Activated T-cell treated with anti-CD3 and anti-CD28 coated beads, Interleukin-2, amount 50 U/mL, for 24 hours (primary cell): ENCODE measurements around the gene PCOLCE2.

Experiments used
- DNase-seq: peaks from one replicate; pipeline ENCODE4 v3.0.0-alpha.2; 2020
- H3K27ac Mint-ChIP-seq: 2 replicates; pipeline ENCODE4 v1.8.0; 2020; ENCODE audit warnings: mild to moderate bottlenecking, mixed read lengths
- H3K27me3 Mint-ChIP-seq: 2 replicates; pipeline ENCODE4 v1.8.0; 2020; ENCODE audit warnings: mixed read lengths
- H3K36me3 Mint-ChIP-seq: 2 replicates; pipeline ENCODE4 v1.8.0; 2020; ENCODE audit warnings: low read depth, mixed read lengths
- H3K4me1 Mint-ChIP-seq: 2 replicates; pipeline ENCODE4 v1.8.0; 2020; ENCODE audit warnings: low read depth, mixed read lengths
- H3K4me3 Mint-ChIP-seq: 2 replicates; pipeline ENCODE4 v1.8.0; 2020; ENCODE audit warnings: mild to moderate bottlenecking, moderate library complexity, mixed read lengths
- H3K9me3 Mint-ChIP-seq: 2 replicates; pipeline ENCODE4 v1.8.0; 2020; ENCODE audit warnings: mixed read lengths

Gene PCOLCE2

DNA sequence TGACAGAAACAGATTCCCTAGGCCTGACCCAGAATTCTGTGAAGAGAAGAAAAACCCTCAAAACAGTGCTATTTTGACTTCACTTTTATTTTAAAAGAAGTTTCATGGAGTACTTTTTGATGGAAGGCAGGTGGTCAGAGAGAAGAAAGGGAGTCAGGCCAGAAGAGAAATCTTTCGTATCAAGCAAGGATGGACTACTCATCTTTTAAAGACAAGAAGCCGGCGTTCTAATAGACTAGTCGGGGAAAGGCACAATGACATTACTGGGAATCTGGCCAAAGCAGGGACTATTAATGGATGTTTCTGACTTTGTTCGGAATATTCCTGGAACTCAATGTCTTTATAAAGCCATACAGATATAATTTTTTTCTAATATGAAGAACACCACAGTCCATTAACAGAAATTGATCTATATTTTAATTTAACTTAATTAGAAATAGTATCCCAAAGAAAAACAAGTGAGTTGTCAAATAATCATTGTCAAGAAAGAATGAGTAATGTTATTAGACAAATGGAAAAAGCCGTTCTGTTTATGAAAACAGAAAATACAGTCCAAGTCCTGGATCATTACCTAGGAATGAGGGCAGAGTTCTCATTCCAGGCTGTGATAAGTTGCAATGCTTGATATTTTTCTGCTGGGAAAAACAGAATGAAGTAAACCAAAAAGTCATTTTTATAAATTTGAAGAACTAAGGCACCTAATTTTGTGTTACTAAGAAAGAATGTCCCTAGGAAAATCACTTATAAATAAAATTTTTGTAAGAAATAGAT is 23.7 kb upstream of the PCOLCE2 start:
- DNase-seq = no peak
- no peaks in the 10 kb centered on the region for H3K36me3 Mint-ChIP-seq
- H3K4me3 Mint-ChIP-seq = no peak overlapping the region
- H3K27me3 Mint-ChIP-seq = peaks cover 21% of the 10 kb centered on the region
- no peak overlapping the region for H3K27ac Mint-ChIP-seq
- no peaks in the 10 kb centered on the region for H3K4me1 Mint-ChIP-seq
- no peaks in the 10 kb centered on the region for H3K9me3 Mint-ChIP-seq

DNA sequence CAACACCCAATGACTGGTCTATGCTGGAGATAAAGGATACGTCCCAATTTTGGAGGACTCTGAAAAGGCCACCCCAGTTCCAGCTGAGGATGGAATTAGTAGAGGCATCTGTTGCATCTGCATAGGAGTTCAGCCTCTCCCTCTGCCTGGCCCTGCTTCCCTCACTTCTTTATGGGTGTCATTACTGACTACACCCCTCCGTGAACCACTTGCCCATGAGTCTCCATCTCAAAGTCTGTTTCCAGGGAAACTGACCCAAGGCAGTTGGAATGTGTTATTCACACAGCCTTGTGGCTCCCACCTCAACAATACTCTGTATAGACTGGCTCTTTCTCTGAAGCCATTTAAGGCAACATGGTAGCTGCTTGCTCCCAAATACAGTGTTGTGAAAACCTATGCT is 21.4 kb upstream of the PCOLCE2 start:
- H3K4me1 Mint-ChIP-seq = peaks cover under 1% of the 10 kb centered on the region
- no peak overlapping the region for H3K27ac Mint-ChIP-seq
- no peaks in the 10 kb centered on the region for H3K9me3 Mint-ChIP-seq
- no peak for DNase-seq
- H3K27me3 Mint-ChIP-seq = peaks cover 30% of the 10 kb centered on the region
- H3K36me3 Mint-ChIP-seq = no peaks in the 10 kb centered on the region
- H3K4me3 Mint-ChIP-seq = no peak overlapping the region

DNA sequence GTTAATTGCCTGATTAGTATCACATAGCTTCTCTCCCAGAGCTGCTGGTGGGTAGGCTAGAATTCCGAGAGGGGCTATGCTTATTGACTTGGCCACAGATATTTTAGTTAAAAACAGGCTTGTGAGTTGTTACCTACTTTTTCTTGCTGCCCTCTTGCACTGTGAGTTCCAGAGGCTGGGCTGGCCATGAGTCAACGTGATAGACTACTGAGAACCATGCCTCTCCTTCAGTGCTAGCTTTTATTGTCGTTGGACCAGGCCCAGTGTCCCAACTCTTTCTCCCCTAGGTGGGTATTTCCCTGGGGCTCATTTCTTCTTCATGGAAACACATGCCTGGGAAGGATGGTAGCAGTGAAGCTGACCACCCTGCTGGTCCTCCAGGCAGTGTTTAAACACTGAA is 20.4 kb upstream of the PCOLCE2 start:
- no peaks in the 10 kb centered on the region for H3K36me3 Mint-ChIP-seq
- H3K4me3 Mint-ChIP-seq = no peak overlapping the region
- no peak overlapping the region for H3K27ac Mint-ChIP-seq
- peaks cover 5% of the 10 kb centered on the region for H3K4me1 Mint-ChIP-seq
- DNase-seq = no peak
- H3K9me3 Mint-ChIP-seq = no peaks in the 10 kb centered on the region
- peaks cover 40% of the 10 kb centered on the region for H3K27me3 Mint-ChIP-seq

DNA sequence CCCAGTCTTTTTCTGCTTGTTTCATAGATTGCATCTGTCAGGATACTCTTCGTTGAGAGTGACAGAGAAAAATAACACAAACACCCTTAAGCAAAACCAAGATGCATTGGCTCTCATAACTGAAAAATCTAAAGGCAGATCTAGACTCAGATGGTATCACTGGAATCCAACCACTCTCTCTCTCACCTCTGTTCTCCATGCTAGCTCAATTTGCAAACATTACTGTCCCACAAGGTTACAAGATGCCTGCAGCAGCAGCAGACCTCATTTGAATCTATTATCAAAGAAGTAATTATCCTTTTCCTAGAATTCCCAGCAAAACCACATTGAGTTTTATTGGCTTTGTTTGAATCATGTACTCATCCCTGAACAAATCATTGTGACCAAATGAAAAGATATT is 19.1 kb upstream of the PCOLCE2 start:
- H3K4me3 Mint-ChIP-seq = no peak overlapping the region
- DNase-seq = no peak
- no peaks in the 10 kb centered on the region for H3K36me3 Mint-ChIP-seq
- H3K27ac Mint-ChIP-seq = no peak overlapping the region
- no peaks in the 10 kb centered on the region for H3K9me3 Mint-ChIP-seq
- H3K4me1 Mint-ChIP-seq = peaks cover 5% of the 10 kb centered on the region
- H3K27me3 Mint-ChIP-seq = peaks cover 46% of the 10 kb centered on the region

DNA sequence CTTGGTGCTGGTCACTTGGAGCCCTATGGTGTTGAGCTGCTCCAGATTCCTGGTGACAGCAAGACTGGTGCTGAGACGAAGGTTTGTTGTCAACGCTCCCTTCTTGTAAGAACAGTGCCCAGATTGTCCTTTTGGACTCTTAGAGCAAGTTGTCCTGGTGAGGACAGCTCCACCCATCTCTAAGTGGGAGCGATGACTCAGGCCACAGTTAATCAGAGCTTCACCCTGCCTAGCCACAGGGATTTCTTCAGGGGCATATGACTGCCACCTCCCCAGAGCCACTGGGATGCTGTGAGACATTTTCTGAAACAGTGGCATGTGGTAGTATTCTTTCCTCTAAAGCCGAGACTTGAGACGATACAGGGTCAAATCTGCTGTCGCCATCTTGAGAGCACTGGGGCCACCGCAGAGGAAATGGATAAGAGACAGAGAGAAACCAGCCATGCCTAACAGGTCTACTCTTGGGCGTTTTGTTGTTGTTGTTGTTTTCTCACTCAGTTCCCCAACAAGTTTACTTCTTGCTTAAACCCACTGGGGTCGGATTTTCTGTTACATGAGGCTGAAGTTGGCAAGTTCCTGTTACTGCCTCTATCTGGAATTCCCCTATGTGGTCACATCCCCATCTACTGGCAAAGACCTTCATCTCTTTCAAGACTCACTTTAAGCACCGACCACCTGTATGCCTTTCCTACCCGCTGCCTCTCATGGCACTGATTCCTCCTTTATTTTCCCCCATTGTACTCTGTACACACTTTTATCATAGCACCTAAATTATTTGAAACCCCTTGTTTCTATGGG is 16.0 kb upstream of the PCOLCE2 start:
- peaks cover 5% of the 10 kb centered on the region for H3K4me1 Mint-ChIP-seq
- H3K9me3 Mint-ChIP-seq = no peaks in the 10 kb centered on the region
- H3K27ac Mint-ChIP-seq = no peak overlapping the region
- H3K4me3 Mint-ChIP-seq = no peak overlapping the region
- no peak for DNase-seq
- H3K27me3 Mint-ChIP-seq = peaks cover 49% of the 10 kb centered on the region
- no peaks in the 10 kb centered on the region for H3K36me3 Mint-ChIP-seq

DNA sequence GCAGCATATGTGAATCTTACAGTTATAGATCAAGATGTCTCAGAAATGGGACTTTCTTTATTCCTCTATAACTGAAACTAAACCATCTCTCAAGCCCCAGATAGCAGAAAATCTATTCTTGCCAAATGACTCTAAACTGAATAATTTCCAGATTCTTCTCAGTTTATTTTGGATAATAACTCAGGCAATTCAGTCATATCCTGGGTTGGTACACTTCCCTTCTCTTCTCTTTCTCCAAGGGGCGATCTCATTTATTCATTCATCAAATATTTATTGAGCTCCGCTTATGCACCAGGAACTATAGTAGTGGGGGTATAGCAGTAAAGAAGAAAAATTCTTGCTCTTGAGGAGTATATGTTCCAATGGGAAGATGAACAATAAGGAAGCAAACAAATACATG is 13.5 kb upstream of the PCOLCE2 start:
- Mint-ChIP-seq H3K9me3 (no peaks in the 10 kb centered on the region), H3K27me3 (peaks cover 51% of the 10 kb centered on the region), H3K4me1 (peaks cover 5% of the 10 kb centered on the region), H3K36me3 (no peaks in the 10 kb centered on the region), H3K4me3 (no peak overlapping the region), H3K27ac (no peak overlapping the region)
- no peak for DNase-seq

DNA sequence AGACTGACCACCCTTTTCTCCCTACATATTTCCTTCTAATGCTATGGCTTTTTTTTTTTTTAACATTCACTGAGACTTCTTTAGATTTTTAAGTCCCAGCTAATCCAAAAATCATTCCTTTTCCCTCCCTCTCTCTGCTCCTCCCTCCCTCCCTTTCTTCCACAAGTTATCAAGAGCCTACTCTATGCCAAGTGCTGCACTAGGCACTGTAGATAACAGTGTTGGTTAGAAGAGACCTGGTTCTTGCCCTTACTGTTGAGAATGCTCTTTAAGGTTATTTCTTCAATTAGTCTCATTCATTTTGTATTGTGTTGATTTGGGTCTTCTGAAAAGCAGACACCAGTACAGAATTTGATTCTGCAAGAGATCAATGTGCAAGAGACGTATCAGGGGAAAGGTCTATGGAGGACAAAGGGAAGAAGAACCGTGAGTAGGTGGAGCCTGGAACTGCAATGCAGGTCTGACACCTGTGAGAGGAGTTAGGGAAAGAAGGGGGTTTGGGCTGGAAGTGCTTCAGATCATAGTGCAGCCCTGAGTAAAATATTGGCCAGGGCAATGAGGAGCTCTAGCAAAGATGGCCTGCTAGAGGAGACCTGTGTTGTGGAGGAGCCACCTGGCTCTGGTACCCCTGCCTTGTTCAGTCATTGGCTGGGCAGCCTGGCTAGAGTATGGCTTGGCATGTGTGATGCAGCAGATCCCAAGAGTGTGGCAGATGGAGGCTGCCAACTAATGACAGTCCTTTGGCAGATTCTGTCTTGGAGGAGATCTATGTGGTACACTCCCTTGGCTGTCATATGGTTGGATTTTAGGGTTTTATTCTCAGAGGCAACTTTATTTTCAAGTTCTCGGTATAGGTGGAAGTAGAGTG is 9.7 kb upstream of the PCOLCE2 start:
- H3K4me1 Mint-ChIP-seq = no peaks in the 10 kb centered on the region
- no peak overlapping the region for H3K27ac Mint-ChIP-seq

DNA sequence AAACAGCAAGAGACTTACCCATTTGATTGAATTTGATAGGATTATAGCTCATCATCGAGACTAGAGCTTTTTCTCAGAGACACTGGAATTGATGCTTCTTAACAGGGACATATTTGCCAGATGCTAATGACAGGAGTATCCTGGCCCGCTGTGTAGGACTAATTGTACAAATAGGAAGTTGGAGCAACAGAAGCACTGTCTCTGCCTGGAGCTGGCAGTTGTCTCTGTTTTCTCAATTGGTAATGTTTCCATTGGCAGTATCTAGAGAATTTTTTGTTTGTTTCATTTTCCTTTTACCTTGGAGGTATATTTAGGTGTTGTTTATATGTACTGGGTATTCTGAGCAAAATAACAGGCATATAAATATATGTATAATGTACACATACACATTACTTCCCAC is 8.9 kb upstream of the PCOLCE2 start:
- Mint-ChIP-seq H3K36me3 (no peaks in the 10 kb centered on the region), H3K27ac (no peak overlapping the region), H3K4me1 (no peaks in the 10 kb centered on the region), H3K27me3 (peaks cover 27% of the 10 kb centered on the region), H3K4me3 (no peak overlapping the region), H3K9me3 (no peaks in the 10 kb centered on the region)
- no peak for DNase-seq

More for the DNA sequence above, 9.7 kb upstream of the PCOLCE2 start:
- peaks cover 29% of the 10 kb centered on the region for H3K27me3 Mint-ChIP-seq
- H3K9me3 Mint-ChIP-seq = no peaks in the 10 kb centered on the region
- DNase-seq = no peak
- no peak overlapping the region for H3K4me3 Mint-ChIP-seq
- no peaks in the 10 kb centered on the region for H3K36me3 Mint-ChIP-seq

DNA sequence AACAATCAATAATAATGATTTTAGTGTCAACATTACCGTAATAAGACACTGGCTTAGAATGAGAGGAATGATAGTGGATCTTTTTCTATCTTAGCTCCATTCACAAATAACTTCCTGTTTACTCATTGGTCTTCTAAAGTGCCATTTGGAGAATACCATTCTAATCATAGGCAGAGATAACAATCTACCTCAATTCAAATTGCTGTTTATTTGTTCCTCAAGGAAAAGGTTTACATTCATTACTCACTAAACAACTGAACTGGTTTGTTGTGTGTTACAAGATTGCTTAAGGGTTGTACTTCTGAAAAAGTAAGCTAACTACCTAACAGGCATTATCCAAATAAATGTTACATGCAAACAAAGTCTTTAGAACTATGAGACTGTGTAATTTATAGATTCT is 8.1 kb upstream of the PCOLCE2 start:
- Mint-ChIP-seq H3K9me3 (no peaks in the 10 kb centered on the region), H3K27ac (no peak overlapping the region), H3K4me1 (no peaks in the 10 kb centered on the region), H3K27me3 (peaks cover 28% of the 10 kb centered on the region), H3K36me3 (no peaks in the 10 kb centered on the region), H3K4me3 (no peak overlapping the region)
- DNase-seq = no peak

DNA sequence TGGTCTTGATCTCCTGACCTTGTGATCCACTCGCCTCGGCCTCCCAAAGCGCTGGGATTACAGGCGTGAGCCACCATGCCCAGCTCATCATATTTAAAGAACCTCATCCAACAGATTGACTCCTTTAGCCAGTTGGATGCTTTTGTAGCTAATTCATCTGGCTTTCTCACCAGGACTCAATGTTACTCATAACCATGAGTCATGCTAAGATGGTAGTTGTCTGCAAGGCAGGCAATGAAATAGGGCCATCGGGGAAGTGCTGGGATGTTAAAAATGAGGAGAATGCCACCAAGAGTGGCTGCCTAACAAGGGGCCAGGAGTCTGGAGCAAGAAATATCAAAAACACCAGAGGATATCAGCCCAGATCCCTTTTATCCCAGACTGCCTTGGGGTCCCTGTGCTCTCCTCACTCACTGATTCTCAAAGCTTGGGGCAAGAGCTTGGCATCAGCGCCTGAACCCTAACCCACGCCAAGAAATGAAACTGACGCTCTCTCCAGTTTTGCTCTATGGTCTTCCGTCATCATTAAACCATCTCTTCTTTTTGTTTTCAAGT is 7.4 kb upstream of the PCOLCE2 start:
- Mint-ChIP-seq H3K27ac (no peak overlapping the region), H3K4me3 (no peak overlapping the region), H3K9me3 (no peaks in the 10 kb centered on the region), H3K4me1 (no peaks in the 10 kb centered on the region), H3K27me3 (peaks cover 35% of the 10 kb centered on the region), H3K36me3 (no peaks in the 10 kb centered on the region)
- no peak for DNase-seq

DNA sequence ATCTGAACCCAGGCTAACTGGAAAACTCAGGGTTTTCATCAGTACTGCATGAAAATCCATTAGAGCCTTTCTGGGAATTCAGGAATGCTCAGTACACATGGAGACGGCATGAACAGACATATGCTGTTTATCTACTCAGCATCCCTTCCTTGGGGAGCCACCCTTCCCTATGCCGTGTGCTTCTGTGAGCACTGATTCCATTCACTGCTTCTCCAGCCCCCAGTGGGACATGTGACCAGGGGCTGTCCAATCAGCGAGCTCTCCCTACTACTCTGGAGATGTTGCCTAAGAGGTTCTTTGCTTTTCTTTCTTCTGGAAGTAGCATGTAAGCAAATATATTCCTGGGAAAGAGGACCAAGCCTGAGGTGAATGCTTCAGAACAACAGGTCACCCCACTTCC is 5.6 kb upstream of the PCOLCE2 start:
- H3K4me3 Mint-ChIP-seq = no peak overlapping the region
- no peaks in the 10 kb centered on the region for H3K36me3 Mint-ChIP-seq
- no peaks in the 10 kb centered on the region for H3K9me3 Mint-ChIP-seq
- no peak for DNase-seq
- H3K4me1 Mint-ChIP-seq = peaks cover under 1% of the 10 kb centered on the region
- no peak overlapping the region for H3K27ac Mint-ChIP-seq
- H3K27me3 Mint-ChIP-seq = peaks cover 40% of the 10 kb centered on the region

DNA sequence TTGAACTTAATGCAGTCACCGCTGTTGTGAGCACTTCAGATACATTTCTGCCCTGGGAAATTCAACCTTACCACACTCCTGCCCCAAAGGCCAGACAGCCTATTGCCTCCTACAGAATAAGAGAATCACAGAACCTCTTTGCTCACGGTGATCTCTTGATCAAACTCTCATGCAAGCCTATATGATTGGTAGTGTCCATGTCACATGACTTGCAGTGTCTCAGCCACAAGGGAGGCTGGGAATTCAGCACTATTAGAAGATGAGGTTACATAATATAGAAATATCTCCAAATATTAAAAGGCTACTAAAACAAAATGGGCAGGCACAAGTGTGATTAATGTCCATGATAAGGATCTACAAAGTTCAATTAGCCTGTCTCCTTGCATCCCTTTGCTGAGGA is 3.8 kb upstream of the PCOLCE2 start:
- H3K36me3 Mint-ChIP-seq = no peaks in the 10 kb centered on the region
- no peaks in the 10 kb centered on the region for H3K9me3 Mint-ChIP-seq
- no peak for DNase-seq
- H3K4me1 Mint-ChIP-seq = peaks cover 9% of the 10 kb centered on the region
- H3K27me3 Mint-ChIP-seq = peaks cover 40% of the 10 kb centered on the region
- no peak overlapping the region for H3K4me3 Mint-ChIP-seq
- H3K27ac Mint-ChIP-seq = no peak overlapping the region

DNA sequence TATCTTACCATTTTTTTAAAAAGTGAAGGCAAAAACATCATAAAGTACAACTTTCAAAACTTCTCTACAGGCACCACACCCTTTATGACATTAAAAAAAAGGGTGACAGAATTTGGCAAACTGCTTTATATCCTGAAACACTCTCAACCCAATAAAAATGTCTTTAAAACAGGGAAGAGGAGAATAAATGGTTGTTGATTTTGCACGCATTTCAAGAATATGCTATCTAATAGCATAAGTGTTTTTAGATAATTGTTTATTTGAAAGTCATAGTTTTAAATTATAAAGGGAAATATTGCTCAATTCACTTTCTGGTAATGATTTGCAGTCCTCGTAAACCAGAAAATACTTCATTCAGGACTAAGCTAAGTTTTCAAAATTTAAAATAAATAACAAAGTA is 1.7 kb upstream of the PCOLCE2 start:
- Mint-ChIP-seq H3K9me3 (no peaks in the 10 kb centered on the region), H3K27ac (no peak overlapping the region), H3K36me3 (no peaks in the 10 kb centered on the region), H3K27me3 (peaks cover 60% of the 10 kb centered on the region), H3K4me1 (peaks cover 9% of the 10 kb centered on the region), H3K4me3 (no peak overlapping the region)
- no peak for DNase-seq

DNA sequence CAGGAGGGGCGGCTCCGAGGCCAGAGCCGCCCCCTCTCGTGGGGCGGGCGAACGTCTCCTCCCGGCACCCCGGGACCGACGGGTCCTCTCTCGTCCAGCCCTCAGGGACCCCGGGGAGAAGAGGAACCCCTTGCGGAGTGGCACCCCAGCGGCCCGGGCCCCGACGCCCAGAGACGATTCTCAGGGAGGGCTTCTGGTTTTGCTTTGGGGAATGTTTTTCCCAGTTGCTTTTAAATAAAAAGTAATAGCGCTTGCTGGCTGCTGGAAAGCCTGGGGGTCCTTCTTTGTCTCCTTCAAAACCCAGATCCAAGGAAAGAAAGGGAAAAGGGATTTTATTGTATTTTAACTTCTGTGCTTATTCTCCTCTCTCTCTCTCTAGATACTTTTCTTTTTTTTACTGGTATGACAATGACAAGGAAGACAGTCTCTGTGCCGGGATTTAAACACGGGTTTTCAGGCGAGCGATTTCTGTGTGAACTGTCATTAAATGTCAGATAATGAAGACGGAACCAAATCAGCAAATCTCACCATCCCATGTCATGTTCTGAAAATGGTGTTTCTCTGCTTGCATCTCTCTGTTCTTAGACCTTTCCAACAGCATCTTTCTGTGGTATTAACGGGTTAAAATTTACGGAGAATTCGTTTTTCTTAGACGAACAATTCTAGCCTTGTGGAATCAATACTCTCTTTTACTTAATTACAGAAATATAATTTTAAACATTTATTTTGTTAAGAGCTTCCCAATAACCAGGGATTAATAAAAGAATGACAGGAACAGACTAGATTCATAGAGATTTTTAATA is 530 bp upstream of the PCOLCE2 start:
- no peak overlapping the region for H3K27ac Mint-ChIP-seq
- H3K27me3 Mint-ChIP-seq = peaks cover 69% of the 10 kb centered on the region
- H3K4me1 Mint-ChIP-seq = peaks cover 9% of the 10 kb centered on the region
- H3K9me3 Mint-ChIP-seq = no peaks in the 10 kb centered on the region
- H3K4me3 Mint-ChIP-seq = peak overlapping the region; percentile 62
- DNase-seq = no peak
- H3K36me3 Mint-ChIP-seq = no peaks in the 10 kb centered on the region
